ENCODE measurements around the gene HAP1. TPM values are rescaled to one million over a fixed set of nuclear protein-coding genes. Genes with fewer than 3 reads are reported as not detected.

HAP1 gene
- total and polyA plus RNA-seq, 2 of the 8 experiments (the other 6 are each of a cell fraction or from before 2014, with no cell fraction given): 2.3 to 3.6 TPM

- H2BK5ac ChIP-seq (ENCODE audit: low read depth, low read length): no peak overlapping the region
- H3K4me3 ChIP-seq (ENCODE audit: extremely low read depth in 1 of 4, insufficient read depth in 2 of 4, low read depth in 3 of 4, low read length in 4 of 4): no peak overlapping the region
- WGBS, 2 experiments (ENCODE audit: extremely low coverage in 1 of 2, insufficient coverage in 1 of 2, insufficient read length in 1 of 2, insufficient replicate concordance in 2 of 2, low coverage in 1 of 2, low lambda C conversion rate in 2 of 2, missing lambda C conversion rate in 1 of 2): 79% methylated on average over 13 of the region's 17 CpGs; no CpG with 5 or more reads in 1 of the 2 experiments
- ChIA-PET CTCF (ENCODE audit: partially characterized antibody) (interaction anchor here (0.6 to 3.6 kb wide), 40 partner anchors 9 to 403 kb away, joined by 3 to 43 read pairs (median 4); partner anchors contain the start of genes DHX58, JUP and P3H4), POLR2A (ENCODE audit: partially characterized antibody) (interaction anchor here (0.7 to 18.3 kb wide), 11 partner anchors 15 to 144 kb away, joined by 3 to 215 read pairs (median 6); partner anchors contain the start of genes EIF1, FKBP10, JUP and KLHL11)
- peaks cover 5% of the 10 kb centered on the region in 2 experiments for H4K20me1 ChIP-seq (replicated peaks in 1 of 2; ENCODE audit: control insufficient read depth in 1 of 2, insufficient read depth in 2 of 2, low read length in 2 of 2)
- FAIRE-seq (no peak), DNase-seq (ENCODE audit: low read depth in 1 of 2, low spot score in 2 of 2) (no peak)
- peaks cover 17 to 56% (median 43%) of the 10 kb centered on the region in 4 experiments for H3K27me3 ChIP-seq (replicated peaks in 1 of 4; ENCODE audit: control insufficient read depth in 3 of 4, extremely low read depth in 1 of 4, insufficient read depth in 3 of 4, low read length in 3 of 4)
- H3K23ac ChIP-seq (ENCODE audit: insufficient read length): no peak overlapping the region
- TF ChIP-seq JUN (IDR thresholded peaks at IDR 0.05; ENCODE audit: low read depth, low read length) (no peak), ATF2 (IDR thresholded peaks at IDR 0.05; ENCODE audit: low read length) (no peak), BCL11A (IDR thresholded peaks at IDR 0.05; ENCODE audit: low read depth in 2 of 2, low read length in 2 of 2) (no peak), EP300 (IDR thresholded peaks at IDR 0.05; ENCODE audit: borderline replicate concordance in 1 of 2, low read depth in 2 of 2, low read length in 2 of 2) (no peak), TCF12 (IDR thresholded peaks at IDR 0.05; ENCODE audit: low read depth, low read length) (no peak), KDM5A (IDR thresholded peaks at IDR 0.05; ENCODE audit: low read length) (no peak), SP2 (IDR thresholded peaks at IDR 0.05; ENCODE audit: low read length) (no peak), KDM4A (IDR thresholded peaks at IDR 0.05; ENCODE audit: low read depth, low read length, severe bottlenecking) (no peak), SP4 (IDR thresholded peaks at IDR 0.05; ENCODE audit: low read length) (no peak), ASH2L (IDR thresholded peaks at IDR 0.05; ENCODE audit: low read length) (no peak)
- no peak overlapping the region for H2BK20ac ChIP-seq (ENCODE audit: low read length)
- no peaks in the 10 kb centered on the region for H3K79me2 ChIP-seq (ENCODE audit: control insufficient read depth in 1 of 2, insufficient read depth in 2 of 2, low read length in 2 of 2)
- no peak overlapping the region for H3K4ac ChIP-seq (replicated peaks; ENCODE audit: insufficient read length, low read depth, low read length)
- no peaks in the 10 kb centered on the region for H3K79me1 ChIP-seq (ENCODE audit: low read depth, low read length)
- H3K9ac ChIP-seq (replicated peaks in 1 of 4; ENCODE audit: extremely low read depth in 1 of 4, low read depth in 3 of 4, low read length in 3 of 4): no peak overlapping the region
- no peaks in the 10 kb centered on the region for H3K36me3 ChIP-seq (ENCODE audit: control insufficient read depth in 2 of 4, insufficient read depth in 4 of 4, low read length in 3 of 4)
- H3K23me2 ChIP-seq (ENCODE audit: low read depth, low read length): peaks cover 13% of the 10 kb centered on the region
- peak overlapping the region; percentile 72; the same call in 1 of the 2 replicates for H2BK15ac ChIP-seq (ENCODE audit: low read length)
- H2AFZ ChIP-seq (ENCODE audit: low read length): no peak overlapping the region
- no peak overlapping the region for H3K18ac ChIP-seq (ENCODE audit: extremely low read depth, low read length)
- H4K91ac ChIP-seq (replicated peaks; ENCODE audit: insufficient read length, low read length): no peak overlapping the region
- H2BK120ac ChIP-seq (replicated peaks; ENCODE audit: low read depth, low read length): no peak overlapping the region
- H3K9me3 ChIP-seq (ENCODE audit: insufficient read depth in 2 of 2, low read depth in 1 of 2, low read length in 1 of 2): no peaks in the 10 kb centered on the region
- no peak overlapping the region for H3K27ac ChIP-seq (ENCODE audit: low read depth, low read length)
- H2AK5ac ChIP-seq (ENCODE audit: low read depth, low read length): no peak overlapping the region
- no peak overlapping the region for H2BK12ac ChIP-seq (ENCODE audit: low read depth, low read length)
- no peak overlapping the region for H4K5ac ChIP-seq (ENCODE audit: insufficient read length, low read depth, low read length)
- no peak overlapping the region for H4K8ac ChIP-seq (ENCODE audit: extremely low read depth, insufficient read depth, low read length)
- H3K14ac ChIP-seq (ENCODE audit: insufficient read length): no peak overlapping the region
- H3K4me2 ChIP-seq (ENCODE audit: insufficient read depth in 1 of 2, low read depth in 2 of 2, low read length in 2 of 2): no peak overlapping the region
- peaks cover 0 to 11% (median 8%) of the 10 kb centered on the region in 4 experiments; a peak in 6 of 7 replicates for H3K4me1 ChIP-seq (replicated peaks in 1 of 4; ENCODE audit: control insufficient read depth in 3 of 4, insufficient read depth in 4 of 4, low read length in 3 of 4)
- no peak overlapping the region for H3K56ac ChIP-seq (replicated peaks; ENCODE audit: insufficient read length, low read depth, low read length)
These were observed 2.7 kb upstream of the HAP1 start for GRCh38 chr17:41736983-41737679.

All from H1 (cell line).